ENCODE results near the gene HAAO.

Gene HAAO

GRCh38 chr2:42722320-42723190 lies 69.8 kb downstream of the HAAO start:
- H3K4me2 ChIP-seq (ENCODE audit: low read length): peak overlapping the region; percentile 81
- H3K27ac ChIP-seq (ENCODE audit: low read length): peak overlapping the region; percentile 68
- H3K4me1 ChIP-seq (ENCODE audit: low read length): peaks cover 43% of the 10 kb centered on the region
- no peak for TF ChIP-seq EZH2phosphoT487 (IDR thresholded peaks at IDR 0.05; ENCODE audit: low read depth)
- TF ChIP-seq, protein P1, sequence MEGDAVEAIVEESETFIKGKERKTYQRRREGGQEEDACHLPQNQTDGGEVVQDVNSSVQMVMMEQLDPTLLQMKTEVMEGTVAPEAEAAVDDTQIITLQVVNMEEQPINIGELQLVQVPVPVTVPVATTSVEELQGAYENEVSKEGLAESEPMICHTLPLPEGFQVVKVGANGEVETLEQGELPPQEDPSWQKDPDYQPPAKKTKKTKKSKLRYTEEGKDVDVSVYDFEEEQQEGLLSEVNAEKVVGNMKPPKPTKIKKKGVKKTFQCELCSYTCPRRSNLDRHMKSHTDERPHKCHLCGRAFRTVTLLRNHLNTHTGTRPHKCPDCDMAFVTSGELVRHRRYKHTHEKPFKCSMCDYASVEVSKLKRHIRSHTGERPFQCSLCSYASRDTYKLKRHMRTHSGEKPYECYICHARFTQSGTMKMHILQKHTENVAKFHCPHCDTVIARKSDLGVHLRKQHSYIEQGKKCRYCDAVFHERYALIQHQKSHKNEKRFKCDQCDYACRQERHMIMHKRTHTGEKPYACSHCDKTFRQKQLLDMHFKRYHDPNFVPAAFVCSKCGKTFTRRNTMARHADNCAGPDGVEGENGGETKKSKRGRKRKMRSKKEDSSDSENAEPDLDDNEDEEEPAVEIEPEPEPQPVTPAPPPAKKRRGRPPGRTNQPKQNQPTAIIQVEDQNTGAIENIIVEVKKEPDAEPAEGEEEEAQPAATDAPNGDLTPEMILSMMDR (IDR thresholded peaks at IDR 0.05; ENCODE audit: low read depth, low read length): no peak
- H2AFZ ChIP-seq (ENCODE audit: low read depth, low read length): 0 out of 2 replicates have a peak overlapping the region, but pooled peaks have one; percentile 5
- H4K20me1 ChIP-seq (ENCODE audit: insufficient read depth, low read length): no peaks in the 10 kb centered on the region
- peaks cover 15% of the 10 kb centered on the region for H3K36me3 ChIP-seq (replicated peaks; ENCODE audit: low read depth, low read length)
- H3K79me2 ChIP-seq (ENCODE audit: low read length): no peaks in the 10 kb centered on the region
- peak overlapping the region; percentile 42; the same call in 1 of the 2 replicates for H3K9ac ChIP-seq (ENCODE audit: low read length)
- no peaks in the 10 kb centered on the region for H3K9me3 ChIP-seq (ENCODE audit: insufficient read depth, low read length)
- no peaks in the 10 kb centered on the region for H3K27me3 ChIP-seq (ENCODE audit: low read depth, low read length)
- peak overlapping the region; percentile 67 for H3K4me3 ChIP-seq (ENCODE audit: low read length)

DNA sequence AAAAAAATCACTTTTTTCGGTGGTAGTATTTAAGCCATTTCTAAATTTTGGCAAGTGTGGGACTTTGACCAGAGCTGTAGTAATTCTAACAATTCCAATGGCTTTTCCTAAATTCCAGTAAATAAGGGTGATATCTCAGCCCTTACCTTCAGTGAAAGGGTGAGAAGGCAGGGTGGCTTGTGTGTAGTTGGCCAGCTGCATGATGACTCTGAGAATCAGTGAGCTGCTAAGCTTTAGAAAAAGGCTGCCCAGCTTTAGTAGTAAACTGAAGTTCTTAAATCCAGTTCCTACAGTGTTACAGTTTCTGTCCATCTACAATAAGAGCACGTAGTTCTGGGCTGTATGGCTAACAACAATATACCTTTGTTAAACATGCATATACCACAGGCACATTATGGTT lies 70.5 kb downstream of the HAAO start:
- peaks cover 15% of the 10 kb centered on the region for H3K36me3 ChIP-seq (replicated peaks; ENCODE audit: low read depth, low read length)
- H3K9me3 ChIP-seq (ENCODE audit: insufficient read depth, low read length): no peaks in the 10 kb centered on the region
- peaks cover 43% of the 10 kb centered on the region for H3K4me1 ChIP-seq (ENCODE audit: low read length)
- TF ChIP-seq, protein P1 (IDR thresholded peaks at IDR 0.05; ENCODE audit: low read depth, low read length): no peak
- TF ChIP-seq EZH2phosphoT487 (IDR thresholded peaks at IDR 0.05; ENCODE audit: low read depth): no peak
- H3K4me3 ChIP-seq (ENCODE audit: low read length): peak overlapping the region; percentile 67
- H3K27ac ChIP-seq (ENCODE audit: low read length): peak overlapping the region; percentile 68
- no peaks in the 10 kb centered on the region for H4K20me1 ChIP-seq (ENCODE audit: insufficient read depth, low read length)
- no peaks in the 10 kb centered on the region for H3K79me2 ChIP-seq (ENCODE audit: low read length)
- H2AFZ ChIP-seq (ENCODE audit: low read depth, low read length): peak overlapping the region; percentile 5; the same call in 1 of the 2 replicates
- H3K4me2 ChIP-seq (ENCODE audit: low read length): peak overlapping the region; percentile 81
- H3K9ac ChIP-seq (ENCODE audit: low read length): peak overlapping the region; percentile 42; the same call in 1 of the 2 replicates
- H3K27me3 ChIP-seq (ENCODE audit: low read depth, low read length): no peaks in the 10 kb centered on the region
